Activated T-helper 1 cell treated with anti-CD3 and anti-CD28 coated beads, Interleukin-2, amount 50 U/mL, for 16 hours (primary cell): ENCODE results near the gene ERBB4.
"Not testable (repeated sequence)": the region's sequence is repeated elsewhere in the genome, so short reads cannot be mapped to it uniquely, and the experiment has no call there.

Experiments
- DNase-seq, 2 donors: peaks; one replicate each; pipeline ENCODE4 v3.0.0-alpha.2; 2020; ENCODE audit warnings: low read depth in 1 of 2, low spot score in 1 of 2

The ERBB4 gene

DNA sequence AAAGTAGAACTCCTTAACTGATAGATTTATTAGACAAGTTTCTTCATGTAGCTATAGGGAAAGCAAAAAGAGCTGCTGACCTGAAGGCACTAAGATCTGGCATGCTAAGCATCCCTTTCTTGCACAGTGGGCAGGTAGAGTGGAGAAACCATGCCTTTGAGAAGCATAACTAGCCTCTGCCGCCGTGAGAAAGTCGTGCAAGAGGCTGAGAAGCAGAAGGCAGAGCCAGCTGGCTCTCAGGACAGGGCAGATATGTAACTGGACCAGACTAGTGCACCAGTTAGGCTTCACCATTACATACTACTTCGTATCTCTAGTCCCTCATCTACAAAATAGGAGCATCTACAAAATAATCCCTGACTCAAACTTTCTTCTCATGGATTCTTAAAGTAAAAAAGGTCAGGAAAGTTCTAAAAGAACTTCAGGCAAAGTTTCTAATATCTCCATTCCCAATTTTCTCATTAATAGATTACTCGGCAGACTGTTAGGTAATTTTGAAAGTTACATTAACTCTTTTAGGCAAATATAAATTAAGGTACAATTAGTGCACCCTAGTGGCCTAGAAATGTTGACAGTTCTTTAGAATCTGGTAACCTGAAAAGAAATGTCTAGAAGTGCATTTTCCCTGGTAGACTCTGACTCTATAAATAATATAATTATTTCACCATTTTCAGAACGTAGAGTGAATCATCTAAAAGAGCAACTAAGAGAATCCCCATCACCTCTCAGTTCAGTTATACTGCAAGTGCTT lies 10.3 kb downstream of the ERBB4 start:
- DNase-seq, result no peak

DNA sequence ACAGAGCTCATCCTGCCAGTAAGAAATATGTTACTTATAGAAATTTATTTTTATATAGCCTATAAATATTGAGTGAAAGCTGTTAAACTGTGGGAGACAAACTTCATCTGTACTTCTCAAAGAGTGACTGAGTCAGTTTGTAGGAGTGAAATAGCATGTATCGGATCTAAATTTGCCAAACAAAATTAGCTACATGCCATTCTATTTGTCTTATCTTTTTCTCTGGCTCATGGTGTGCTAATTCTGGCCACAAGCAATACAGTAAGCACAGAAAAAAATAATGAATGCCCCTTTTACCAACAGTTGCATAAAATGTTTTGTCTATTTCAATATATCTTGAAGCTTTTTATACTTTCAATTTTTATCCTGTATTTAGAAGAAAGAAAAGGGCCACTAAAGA lies 12.5 kb downstream of the ERBB4 start:
- no peak for DNase-seq

DNA sequence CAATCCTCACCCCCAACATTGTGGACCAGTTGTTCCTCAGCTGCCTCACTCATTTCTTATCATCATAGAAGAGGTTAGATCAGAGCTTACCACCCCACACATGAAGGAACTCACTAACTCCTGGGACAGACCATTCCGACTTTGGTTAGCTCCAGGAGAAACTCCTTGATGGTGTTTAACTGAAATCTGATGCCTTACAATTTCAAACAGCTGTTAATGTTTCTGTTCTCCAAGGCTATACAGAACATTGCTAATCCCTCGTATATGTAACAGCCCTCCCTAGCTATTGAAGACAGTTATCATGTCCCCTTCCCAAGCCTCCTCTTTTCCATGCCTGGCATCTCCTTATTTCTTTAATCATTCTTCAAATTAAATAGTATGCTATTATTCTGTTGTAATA lies 14.8 kb downstream of the ERBB4 start:
- DNase-seq, result no peak

DNA sequence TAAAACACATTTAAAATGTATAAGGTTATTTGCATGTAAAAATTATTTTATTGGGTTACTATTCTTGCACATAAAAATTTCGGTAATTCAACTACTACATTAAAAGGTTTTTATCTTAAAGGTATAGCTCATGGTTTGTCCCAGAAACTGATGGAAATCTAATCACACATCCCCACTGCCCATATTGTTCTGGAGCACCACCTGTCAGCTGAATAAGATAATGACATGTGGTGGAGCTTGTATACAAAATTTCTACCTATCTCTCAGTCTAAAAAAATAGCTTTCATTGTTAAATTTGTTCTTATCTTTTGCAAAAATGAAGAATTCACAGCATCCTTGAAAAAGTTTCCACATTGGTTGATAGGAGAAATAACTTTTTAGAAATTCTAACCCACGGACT lies 18.3 kb downstream of the ERBB4 start:
- no peak for DNase-seq

DNA sequence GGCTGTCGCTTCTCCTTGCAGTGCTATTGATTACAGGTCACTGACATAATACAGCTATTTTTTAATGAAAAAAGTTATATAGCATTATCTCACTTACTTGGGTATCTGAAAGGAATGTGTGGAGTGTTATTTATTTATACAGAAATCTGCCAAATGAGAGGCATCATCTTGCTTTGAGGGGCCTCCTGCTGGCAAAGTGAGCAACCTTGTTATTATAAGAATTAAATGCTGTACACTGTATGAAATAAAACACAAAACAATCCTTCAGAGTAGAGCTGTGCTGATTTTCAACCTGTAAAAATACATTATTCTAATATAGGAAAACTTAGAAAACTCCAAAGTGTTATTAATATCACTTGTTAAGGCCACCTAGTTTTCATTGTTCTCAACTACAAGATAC lies 20.9 kb downstream of the ERBB4 start:
- no peak for DNase-seq

DNA sequence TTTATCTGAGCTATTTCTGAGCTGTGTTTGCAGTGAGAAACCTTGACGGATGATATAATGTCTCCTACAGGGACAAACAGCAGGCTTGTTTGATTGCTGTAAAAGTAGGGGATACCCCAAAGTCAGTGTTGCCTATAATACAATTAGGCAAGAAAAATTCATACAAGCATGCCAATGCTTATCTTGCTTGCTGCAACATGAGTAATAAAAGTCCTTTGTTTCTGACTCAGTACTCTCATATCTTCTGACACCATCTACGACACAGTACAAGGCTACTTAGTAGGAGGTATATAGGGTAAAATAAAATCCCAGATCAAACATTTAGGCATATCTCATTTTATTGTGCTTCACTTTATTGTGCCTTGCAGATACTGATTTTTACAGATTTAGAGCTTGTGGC lies 33.0 kb downstream of the ERBB4 start:
- no peak for DNase-seq

DNA sequence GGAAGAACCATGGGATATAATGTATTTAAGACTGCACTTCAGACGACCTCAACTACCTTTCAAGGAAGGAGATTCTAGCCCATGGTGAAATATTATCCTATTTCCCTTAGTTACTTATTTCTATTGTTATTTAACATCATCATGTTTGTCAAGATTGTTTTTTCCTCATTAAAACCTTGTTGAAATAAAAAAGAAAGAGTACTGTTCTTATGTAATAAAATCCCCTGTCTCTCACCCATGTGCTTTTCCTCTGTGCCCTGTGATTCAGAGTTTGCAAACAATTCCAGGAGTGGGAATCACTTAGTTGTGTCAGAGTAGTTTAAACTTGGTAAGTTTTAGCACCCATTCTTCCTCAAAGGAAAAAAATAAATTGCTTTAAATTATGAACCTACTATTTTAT lies 43.6 kb downstream of the ERBB4 start:
- DNase-seq, result no peak

DNA sequence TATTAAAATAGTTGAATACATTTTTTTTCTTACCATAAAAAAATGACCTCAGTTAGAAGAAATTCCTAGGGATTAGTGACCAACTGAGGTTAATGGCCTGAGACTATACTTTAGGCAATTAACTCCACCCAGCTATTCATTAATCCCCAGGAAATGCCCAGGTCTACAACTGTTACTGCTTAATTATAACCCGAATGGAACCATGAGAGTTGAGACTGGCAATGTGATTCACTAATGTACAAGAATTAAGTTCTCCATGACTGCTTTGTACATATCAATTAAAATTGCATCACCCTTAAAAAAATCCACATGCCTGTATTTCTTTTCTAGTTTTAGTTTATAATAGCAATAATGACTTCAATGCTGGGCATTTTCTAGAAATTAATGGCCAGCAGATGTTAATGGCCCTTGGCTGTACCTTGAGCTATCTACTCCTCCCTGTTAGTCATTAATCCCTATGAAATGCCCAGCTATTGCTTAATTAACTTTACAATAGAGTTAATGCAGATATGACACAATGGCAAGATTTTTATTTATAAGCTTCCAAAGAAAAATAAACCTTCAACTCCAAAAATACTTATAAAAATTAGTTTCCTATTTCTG lies 44.1 kb downstream of the ERBB4 start:
- no peak for DNase-seq

DNA sequence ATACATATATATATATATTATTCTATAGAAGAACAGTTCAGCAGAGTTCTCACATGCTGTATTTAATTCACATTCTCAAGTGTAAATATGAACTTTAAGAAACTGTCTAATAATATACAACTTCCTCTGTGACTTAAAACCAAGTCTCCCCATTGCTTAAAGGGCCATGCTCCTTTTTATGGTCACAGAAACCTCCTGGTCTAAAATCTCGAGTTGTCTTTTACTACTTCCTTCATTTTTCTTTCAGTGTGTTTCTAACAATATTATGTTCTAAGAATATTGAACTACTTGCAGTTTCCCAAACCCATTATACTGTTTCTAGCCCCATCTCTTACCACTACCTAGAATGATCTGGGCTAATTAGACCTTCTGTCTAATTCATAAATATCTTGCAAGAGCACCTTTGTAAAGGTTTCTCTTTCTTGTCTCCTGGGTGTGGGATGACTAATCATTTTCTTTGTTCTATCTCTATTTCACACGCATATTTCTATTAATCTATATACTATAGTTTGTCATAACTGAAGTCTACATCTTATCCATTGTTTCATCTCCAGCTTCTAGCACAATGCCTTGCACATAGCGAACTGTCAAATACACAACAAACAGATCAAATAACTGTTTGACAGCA lies 48.8 kb downstream of the ERBB4 start:
- DNase-seq, result no peak

DNA sequence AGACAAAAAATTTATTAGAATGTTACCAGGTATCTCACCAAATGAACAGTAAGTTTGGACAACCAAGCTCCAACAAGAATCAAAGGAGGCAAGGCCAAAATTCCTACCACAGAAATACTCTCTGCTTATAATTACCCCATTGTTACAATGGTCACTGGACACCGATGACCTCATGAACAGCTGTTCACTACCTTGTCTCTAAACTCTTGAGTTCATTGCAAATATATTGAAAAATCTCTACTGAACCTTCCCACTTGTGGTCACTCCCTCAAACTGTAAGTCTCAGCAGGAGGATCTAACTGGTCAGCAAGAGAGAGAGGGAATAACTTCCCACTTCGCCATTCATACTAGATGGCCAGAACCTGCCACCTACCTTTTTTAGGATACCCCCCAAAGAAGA lies 50.0 kb downstream of the ERBB4 start:
- no peak for DNase-seq

DNA sequence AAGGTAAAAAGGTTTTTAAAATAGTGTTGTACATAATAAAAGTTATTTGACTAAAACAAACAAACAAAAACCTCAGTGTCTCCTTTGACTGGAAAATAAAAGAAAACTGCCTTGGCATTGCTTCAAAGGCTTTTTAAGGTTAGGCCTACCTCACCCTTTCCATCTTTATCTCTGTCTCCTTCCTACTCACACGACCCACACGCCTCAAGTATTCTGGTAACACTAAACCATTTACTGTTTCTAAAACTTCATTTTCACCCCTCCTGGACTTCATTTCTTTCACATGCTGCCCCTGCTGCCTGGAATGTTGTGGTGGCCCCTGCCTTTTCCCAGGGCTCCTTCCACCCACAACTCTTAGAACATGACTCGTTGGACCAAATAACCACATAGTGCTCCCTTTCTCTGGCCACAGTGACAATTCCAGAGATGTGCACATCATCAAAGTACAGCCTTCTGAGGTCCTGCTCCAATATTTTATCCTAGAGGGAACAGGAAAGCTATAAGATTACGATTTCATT lies 54.0 kb downstream of the ERBB4 start:
- no peak for DNase-seq

DNA sequence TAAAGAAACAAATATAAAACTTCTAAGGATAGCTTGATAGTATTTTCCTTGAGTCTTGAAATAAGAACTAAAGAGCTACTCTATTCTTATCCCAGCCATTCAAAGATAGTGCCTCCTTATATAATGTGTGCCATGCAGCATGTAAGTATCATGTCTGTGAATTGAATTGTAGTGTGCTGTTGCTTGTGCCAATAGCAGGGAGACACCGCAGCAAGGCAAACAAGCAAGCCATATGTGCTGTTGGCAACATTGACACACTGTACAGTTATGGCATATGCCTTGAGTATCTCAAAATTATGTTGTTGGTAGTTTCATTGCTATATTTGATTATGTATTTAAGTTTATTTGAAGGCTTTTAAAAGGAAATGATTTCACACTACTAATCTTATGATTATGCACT lies 58.2 kb downstream of the ERBB4 start:
- DNase-seq, result no peak

DNA sequence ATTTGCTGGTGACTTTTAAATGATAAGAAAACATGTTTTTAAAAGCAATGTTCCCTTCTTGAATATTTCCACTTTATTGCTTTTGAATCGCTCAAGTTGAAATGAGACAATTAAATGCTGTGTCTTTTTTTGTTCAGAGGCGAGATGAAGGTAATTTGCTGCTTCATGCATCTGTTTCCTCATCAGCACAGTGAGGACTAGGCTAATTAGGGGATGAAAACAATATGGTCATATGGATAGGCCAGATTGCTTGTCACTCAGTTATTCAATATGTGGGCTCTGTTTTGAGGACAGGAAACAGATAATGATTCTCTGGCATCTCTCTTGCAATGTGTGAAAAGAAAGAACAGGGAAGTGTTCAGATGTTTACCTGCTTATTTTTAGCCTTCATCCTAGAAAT lies 61.0 kb downstream of the ERBB4 start:
- no peak for DNase-seq

DNA sequence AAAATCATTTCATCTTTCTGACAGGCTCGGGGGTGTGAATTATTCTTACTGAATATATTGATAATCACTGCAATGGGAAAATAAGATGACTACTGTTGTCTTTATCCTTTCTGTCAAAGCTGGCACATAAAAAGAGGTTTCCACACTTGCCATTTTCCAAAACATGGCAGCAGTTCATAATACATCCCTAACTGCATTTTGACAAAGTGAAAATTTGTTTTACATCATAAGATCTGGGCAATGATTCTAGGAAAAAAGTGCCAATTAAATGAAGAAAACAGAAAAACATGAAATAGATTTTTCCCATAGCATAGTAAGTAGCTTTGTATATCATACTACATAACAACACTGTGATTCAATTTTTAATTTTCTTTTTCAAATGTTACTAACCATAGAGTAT lies 65.4 kb downstream of the ERBB4 start:
- DNase-seq, result no peak

DNA sequence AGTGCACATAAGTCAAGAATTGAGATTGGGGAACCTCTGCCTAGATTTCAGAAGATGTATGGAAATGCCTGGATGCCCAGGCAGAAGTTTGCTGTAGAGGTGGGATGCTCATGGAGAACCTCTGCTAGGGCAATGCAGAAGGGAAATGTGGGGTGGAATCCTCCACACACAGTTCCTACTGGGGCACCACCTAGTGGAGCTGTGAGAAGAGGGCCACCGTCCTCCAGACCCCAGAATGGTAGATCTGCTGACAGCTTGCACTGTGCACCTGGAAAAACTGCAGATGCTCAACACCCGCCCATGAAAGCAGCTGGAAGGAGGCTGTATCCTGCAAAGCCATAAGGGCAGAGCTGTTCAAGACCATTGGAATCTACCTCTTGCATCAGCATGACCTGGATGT lies 71.1 kb downstream of the ERBB4 start:
- not testable (repeated sequence) for DNase-seq

DNA sequence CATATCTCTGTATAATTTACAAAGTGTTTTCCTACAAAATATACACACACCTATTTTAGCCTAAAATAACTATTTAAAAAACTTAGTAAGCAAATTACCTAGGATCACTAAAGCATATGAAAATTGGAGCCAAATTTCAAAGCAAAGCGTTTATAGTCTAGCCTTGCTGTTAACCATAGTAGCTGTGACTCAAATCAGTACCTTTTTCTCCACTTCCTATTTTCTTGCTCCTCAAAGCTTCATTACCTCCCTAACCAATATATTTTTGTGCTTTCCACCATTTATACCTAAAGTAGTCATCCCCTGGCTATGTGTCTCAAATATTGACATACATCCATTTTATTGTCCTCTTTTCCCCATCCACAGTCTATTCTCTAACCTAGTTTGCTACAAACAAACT lies 73.1 kb downstream of the ERBB4 start:
- DNase-seq, result no peak

DNA sequence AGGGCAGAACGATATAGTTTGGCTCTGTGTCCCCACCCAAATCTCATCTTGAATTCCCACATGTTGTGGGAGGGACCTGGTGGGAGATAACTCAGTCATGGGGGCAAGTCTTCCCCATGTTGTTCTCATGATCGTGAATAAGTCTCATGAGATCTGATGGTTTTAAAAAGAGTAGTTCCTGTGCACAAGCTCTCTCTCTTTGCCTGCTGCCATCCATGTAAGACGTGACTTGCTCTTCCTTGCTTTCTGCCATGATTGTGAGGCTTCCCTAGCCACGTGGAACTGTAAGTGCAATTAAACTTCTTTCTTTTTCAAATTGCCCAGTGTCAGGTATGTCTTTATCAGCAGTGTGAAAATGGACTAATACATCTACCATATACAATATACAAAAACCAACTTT lies 76.9 kb downstream of the ERBB4 start:
- not testable (repeated sequence) for DNase-seq

DNA sequence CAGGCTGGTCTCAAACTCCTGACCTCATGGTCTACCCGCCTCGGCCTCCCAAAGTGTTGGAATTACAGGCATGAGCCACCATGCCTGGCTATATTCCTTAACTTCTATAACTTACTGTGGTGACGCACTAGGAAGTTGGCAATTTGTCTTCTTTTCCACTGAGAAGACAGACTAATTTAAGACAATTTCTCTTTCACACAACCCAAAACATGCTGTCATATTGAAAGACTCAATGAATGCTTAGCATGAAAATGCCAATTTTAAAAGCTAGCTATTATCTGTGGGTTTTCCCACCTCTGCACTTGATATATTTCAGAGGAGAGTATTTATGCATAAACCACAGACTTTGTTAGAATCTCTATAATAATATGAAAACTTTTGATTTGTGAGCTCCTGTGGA lies 84.5 kb downstream of the ERBB4 start:
- no peak for DNase-seq

DNA sequence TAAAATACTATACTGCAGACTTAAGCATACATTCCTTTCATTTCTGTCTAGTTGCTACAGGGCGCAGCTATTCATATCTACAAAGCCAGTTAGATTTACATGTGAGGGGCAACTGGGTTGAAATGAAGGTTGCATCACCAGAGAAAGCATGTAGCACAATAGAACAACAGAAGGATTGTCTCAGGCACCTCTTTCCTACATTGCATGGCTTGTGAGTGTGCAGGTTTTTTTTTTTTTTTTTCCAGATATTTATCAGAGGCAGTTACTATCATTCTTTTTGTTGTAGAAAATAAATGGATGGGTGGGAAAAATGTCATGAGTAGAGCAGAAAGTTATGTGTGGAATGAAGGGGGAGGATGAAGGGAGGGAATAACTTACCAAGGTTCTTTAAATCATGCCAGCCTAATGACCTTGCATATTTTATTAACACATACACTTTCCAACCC lies 86.8 kb downstream of the ERBB4 start:
- DNase-seq, result no peak

DNA sequence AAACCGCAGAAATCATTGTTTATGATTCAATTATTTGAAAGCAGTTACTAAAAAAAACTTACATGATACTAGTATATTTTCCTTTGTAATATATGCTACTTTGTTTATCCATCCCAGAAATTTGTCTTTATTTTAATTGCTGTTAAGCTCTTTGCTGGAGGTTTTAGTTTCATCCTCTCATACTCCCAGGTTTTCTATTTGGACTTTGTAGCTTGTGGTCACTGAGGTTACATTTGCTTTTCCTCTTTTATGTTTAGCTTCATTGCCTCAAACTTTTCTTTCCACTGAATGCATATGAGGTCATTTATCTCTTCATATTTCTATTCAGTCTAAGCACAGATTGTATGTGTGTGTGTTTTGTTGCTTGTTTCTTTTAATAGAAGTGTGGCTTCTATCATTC lies 89.9 kb downstream of the ERBB4 start:
- DNase-seq, result no peak

DNA sequence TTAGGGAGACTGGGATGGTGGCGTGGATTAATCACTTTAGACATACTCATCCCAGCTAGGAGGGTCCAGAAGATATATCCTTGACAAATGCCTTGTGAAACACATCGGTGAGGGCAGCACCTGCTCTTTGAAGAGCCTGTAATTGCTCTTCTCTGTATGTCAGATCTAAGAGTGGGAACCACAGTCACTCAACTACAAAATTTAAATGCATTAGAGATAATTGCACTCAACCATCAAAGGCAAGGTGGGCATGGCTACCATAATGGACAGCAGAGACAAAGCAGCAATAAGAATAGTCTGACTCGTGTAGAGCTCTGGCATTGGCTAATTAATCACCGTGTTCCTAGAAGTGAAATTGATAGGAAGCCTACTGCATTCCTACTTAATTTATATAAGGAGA lies 96.8 kb downstream of the ERBB4 start:
- no peak for DNase-seq

DNA sequence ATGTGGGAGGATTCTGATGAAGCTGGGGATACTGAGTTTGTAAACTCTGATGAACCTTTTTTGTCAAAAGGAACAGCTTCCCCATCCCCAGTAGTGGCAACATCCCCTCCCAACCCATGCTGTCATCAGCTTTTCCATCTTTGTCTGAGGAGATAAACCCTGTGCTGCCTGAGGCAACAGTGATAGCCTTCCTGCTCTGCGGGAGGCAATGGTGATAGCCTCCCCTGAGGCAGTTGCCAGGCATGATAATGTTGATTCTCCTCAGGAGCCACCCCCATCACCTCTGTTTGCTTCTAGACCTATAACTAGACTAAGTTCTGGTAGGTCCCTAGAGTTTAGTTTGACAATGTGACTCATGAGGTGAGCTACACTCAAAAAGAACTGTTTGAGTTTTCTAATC lies 97.5 kb downstream of the ERBB4 start:
- DNase-seq, result no peak
